Breast epithelium (tissue), 4 donors: ENCODE data around the gene ALK. TPM values are rescaled to one million over a fixed set of nuclear protein-coding genes. Genes with fewer than 3 reads are reported as not detected.

Experiments used
- DNase-seq, 2 donors: peaks; one replicate each; pipeline ENCODE4 v3.0.0-alpha.2; 2019; ENCODE audit warnings: low spot score in 2 of 2
- H3K27ac ChIP-seq, 2 donors: fragments of 200-600 bp; sonication (generic) in 1 of 2; one replicate each; pipeline ENCODE4 v1.5.1; 2016 to 2019; ENCODE audit warnings: mild to moderate bottlenecking in 1 of 2
- H3K27me3 ChIP-seq, 2 donors: fragments of 200-600 bp; sonication (generic) in 1 of 2; one replicate each; pipeline versions ENCODE4 v1.5.1 to v1.6.0; 2017 to 2019; ENCODE audit warnings: control low read depth in 1 of 2, mild to moderate bottlenecking in 1 of 2
- H3K36me3 ChIP-seq: fragments of 200-600 bp; one replicate; pipeline ENCODE4 v1.5.1; 2019
- H3K4me1 ChIP-seq, 2 donors: fragments of 200-600 bp; sonication (generic); one replicate each; pipeline ENCODE4 v1.5.1; 2016 to 2019; ENCODE audit warnings: control low read depth in 1 of 2
- H3K4me3 ChIP-seq, 3 donors: fragments of 200-600 bp; sonication (generic); 1 replicate in 2 of 3; 2 replicates in 1 of 3; pipeline ENCODE4 v1.5.1; 2016 to 2019; ENCODE audit warnings: mild to moderate bottlenecking in 3 of 3, moderate library complexity in 2 of 3
- H3K9me3 ChIP-seq, 2 donors: fragments of 200-600 bp; sonication (generic) in 1 of 2; one replicate each; pipeline ENCODE4 v1.5.1; 2016 to 2019; ENCODE audit warnings: control low read depth in 1 of 2
- CTCF ChIP-seq, 3 donors: fragments of 450-650 bp; IDR thresholded peaks; one replicate each; pipeline ENCODE4 v1.5.1; 2016 to 2017; ENCODE audit warnings: antibody characterized with exemption in 3 of 3, mild to moderate bottlenecking in 3 of 3, moderate library complexity in 3 of 3
- POLR2A ChIP-seq: fragments of 450-650 bp; IDR thresholded peaks from one replicate; pipeline ENCODE4 v1.6.1; 2016; ENCODE audit warnings: antibody characterized with exemption, mild to moderate bottlenecking, moderate library complexity
- POLR2AphosphoS5 ChIP-seq, 3 donors: sonication (generic); formaldehyde crosslinking; IDR thresholded peaks; one replicate each; pipeline ENCODE4 v1.6.1; 2017; ENCODE audit warnings: antibody characterized with exemption in 3 of 3
- intact Hi-C: fragments of 100-400 bp; cut with DNase I; formaldehyde crosslinking; loops from one replicate; pipeline ENCODE4 v1.15.1; 2023; ENCODE audit warnings: low total_unique reads
- total RNA-seq, 3 donors: library from RNA; depleted of rRNA; stranded (reverse); fragments of >200 nt; gene quantifications; one replicate each; pipeline ENCODE4 v1.1.0, GENCODE V29; 2016

The ALK gene
- total RNA-seq, 3 donors from 2014 or later = 0.33 to 5.6 (median 0.64) TPM

- Histone ChIP-seq H3K36me3 (no peaks in the 10 kb centered on the region), H3K9me3 (no peaks in the 10 kb centered on the region), H3K27ac (no peak overlapping the region), H3K27me3 (no peaks in the 10 kb centered on the region), H3K4me1 (no peaks in the 10 kb centered on the region), H3K4me3 (no peak overlapping the region)
- no peak for DNase-seq
- intact Hi-C loops = no loop called here
- TF ChIP-seq POLR2A (no peak), POLR2AphosphoS5 (IDR thresholded peaks at IDR 0.05) (no peak), CTCF (IDR thresholded peaks at IDR 0.05) (no peak)
These were observed 577.6 kb downstream of the ALK start for GRCh38 chr2:29343830-29344229.

- no peaks in the 10 kb centered on the region for H3K4me1 ChIP-seq
- no peak for TF ChIP-seq POLR2A
- TF ChIP-seq CTCF (IDR thresholded peaks at IDR 0.05) = no peak
- TF ChIP-seq POLR2AphosphoS5 (IDR thresholded peaks at IDR 0.05) = no peak
- no peak for DNase-seq
These were observed 584.8 kb downstream of the ALK start for GRCh38 chr2:29336341-29337241.

GRCh38 chr2:29335396-29335795 is 586.0 kb downstream of the ALK start:
- intact Hi-C loops = no loop called here
- H3K36me3 ChIP-seq = no peaks in the 10 kb centered on the region
- H3K4me3 ChIP-seq = no peak overlapping the region
- no peak for DNase-seq
- no peak for TF ChIP-seq POLR2AphosphoS5 (IDR thresholded peaks at IDR 0.05)
- TF ChIP-seq CTCF (IDR thresholded peaks at IDR 0.05) = no peak
- no peak for TF ChIP-seq POLR2A
- H3K9me3 ChIP-seq = no peaks in the 10 kb centered on the region
- no peaks in the 10 kb centered on the region for H3K4me1 ChIP-seq
- H3K27me3 ChIP-seq = no peaks in the 10 kb centered on the region
- no peak overlapping the region for H3K27ac ChIP-seq

More at GRCh38 chr2:29336341-29337241, 584.8 kb downstream of the ALK start:
- Histone ChIP-seq H3K27ac (no peak overlapping the region), H3K4me3 (no peak overlapping the region), H3K27me3 (no peaks in the 10 kb centered on the region), H3K9me3 (no peaks in the 10 kb centered on the region), H3K36me3 (no peaks in the 10 kb centered on the region)
- intact Hi-C loops = no loop called here

- Histone ChIP-seq H3K27ac (no peak overlapping the region), H3K4me3 (no peak overlapping the region), H3K27me3 (no peaks in the 10 kb centered on the region), H3K4me1 (no peaks in the 10 kb centered on the region), H3K36me3 (no peaks in the 10 kb centered on the region), H3K9me3 (no peaks in the 10 kb centered on the region)
- DNase-seq = no peak
- intact Hi-C loops = no loop called here
- TF ChIP-seq CTCF (IDR thresholded peaks at IDR 0.05) (no peak), POLR2A (no peak), POLR2AphosphoS5 (IDR thresholded peaks at IDR 0.05) (no peak)
These were observed 586.7 kb downstream of the ALK start for GRCh38 chr2:29334706-29335105.

GRCh38 chr2:29332540-29332939 is 588.8 kb downstream of the ALK start:
- no peaks in the 10 kb centered on the region for H3K4me1 ChIP-seq
- no peak for DNase-seq
- intact Hi-C loops = no loop called here
- H3K27me3 ChIP-seq = no peaks in the 10 kb centered on the region
- H3K9me3 ChIP-seq = no peaks in the 10 kb centered on the region
- H3K4me3 ChIP-seq = no peak overlapping the region
- TF ChIP-seq POLR2AphosphoS5 (IDR thresholded peaks at IDR 0.05) = no peak
- no peak for TF ChIP-seq POLR2A
- no peak for TF ChIP-seq CTCF (IDR thresholded peaks at IDR 0.05)
- H3K27ac ChIP-seq = no peak overlapping the region
- no peaks in the 10 kb centered on the region for H3K36me3 ChIP-seq
